H1 (cell line): ENCODE data around the gene CDYL. TPM values are rescaled to one million over a fixed set of nuclear protein-coding genes. Genes with fewer than 3 reads are reported as not detected.
A peak's percentile ranks its signal among the peaks of the same experiment; 100 is the strongest.

Experiments used
- ASH2L ChIP-seq: fragments of 200-600, 300-600 bp; sonication (generic); IDR thresholded peaks from one replicate; pipeline ENCODE4 v1.7.1; 2017; ENCODE audit warnings: low read length
- ATF2 ChIP-seq: IDR thresholded peaks from 2 replicates; pipeline ENCODE4 v1.6.1; 2012; ENCODE audit warnings: low read length, inconsistent platforms
- ATF3 ChIP-seq: IDR thresholded peaks from 2 replicates; pipeline ENCODE4 v1.6.1; 2011; ENCODE audit warnings: low read depth, mild to moderate bottlenecking, low read length; ENCODE audit not compliant: insufficient read depth
- BACH1 ChIP-seq: IDR thresholded peaks from 2 replicates; pipeline ENCODE4 v1.6.1; 2012; ENCODE audit warnings: low read length, improper control_type of control experiment
- CBX5 ChIP-seq: fragments of 300-800, 300-1000 bp; sonication (generic); IDR thresholded peaks from 2 replicates; pipeline ENCODE4 v1.7.1; 2016; ENCODE audit warnings: antibody characterized with exemption, low read length, low read depth
- CTCF ChIP-seq, 3 experiments: IDR thresholded peaks; 1 replicate in 2 of 3; 2 replicates in 1 of 3; pipeline versions ENCODE4 v1.5.1 to v1.6.1; 2011; ENCODE audit warnings: low read length in 3 of 3, mild to moderate bottlenecking in 3 of 3, inconsistent platforms in 2 of 3, low read depth in 1 of 3, moderate library complexity in 1 of 3; ENCODE audit not compliant: insufficient read depth in 1 of 3; ENCODE audit errors: control extremely low read depth in 1 of 3
- EZH2 ChIP-seq: fragments of 200-600 bp; sonication (generic); IDR thresholded peaks from 2 replicates; pipeline ENCODE4 v1.7.1; 2012; ENCODE audit warnings: low read depth, mild to moderate bottlenecking, moderate library complexity, low read length, inconsistent platforms; ENCODE audit not compliant: severe bottlenecking
- GABPA ChIP-seq: IDR thresholded peaks from 2 replicates; pipeline ENCODE4 v1.6.1; 2011; ENCODE audit warnings: mild to moderate bottlenecking, low read length, moderate library complexity, borderline replicate concordance; ENCODE audit not compliant: insufficient read depth
- KDM4A ChIP-seq: IDR thresholded peaks from one replicate; pipeline ENCODE4 v1.7.1; 2012; ENCODE audit warnings: low read depth, mild to moderate bottlenecking, moderate library complexity, low read length, inconsistent platforms; ENCODE audit not compliant: severe bottlenecking
- MAFK ChIP-seq: IDR thresholded peaks from 2 replicates; pipeline ENCODE4 v1.6.1; 2012; ENCODE audit warnings: low read depth, mild to moderate bottlenecking, improper control_type of control experiment, low read length
- PHF8 ChIP-seq: fragments of 200-600 bp; sonication (generic); conservative IDR thresholded peaks from 2 replicates; pipeline ENCODE4 v1.7.1; 2012; ENCODE audit warnings: low read depth, mild to moderate bottlenecking, inconsistent platforms, low read length, moderate library complexity
- RFX5 ChIP-seq: IDR thresholded peaks from 2 replicates; pipeline ENCODE4 v1.6.1; 2011; ENCODE audit warnings: low read depth, low read length, improper control_type of control experiment, borderline replicate concordance
- RNF2 ChIP-seq: fragments of 200-900, 300-1000 bp; sonication (generic); IDR thresholded peaks from 2 replicates; pipeline ENCODE4 v1.7.1; 2016; ENCODE audit warnings: borderline replicate concordance, low read depth, mild to moderate bottlenecking, antibody characterized with exemption, low read length; ENCODE audit not compliant: poor library complexity, severe bottlenecking; ENCODE audit errors: missing control alignments
- RXRA ChIP-seq: IDR thresholded peaks from 2 replicates; pipeline ENCODE4 v1.6.1; 2011; ENCODE audit warnings: low read depth, mild to moderate bottlenecking, low read length, moderate library complexity; ENCODE audit not compliant: insufficient read depth
- SUZ12 ChIP-seq: fragments of 200-600 bp; sonication (generic); IDR thresholded peaks from 2 replicates; pipeline ENCODE4 v1.6.1; 2012; ENCODE audit warnings: mild to moderate bottlenecking, inconsistent platforms, low read length, moderate library complexity, mixed read lengths
- TEAD4 ChIP-seq: IDR thresholded peaks from 2 replicates; pipeline ENCODE4 v1.6.1; 2012; ENCODE audit warnings: low read depth, low read length, inconsistent platforms, mixed read lengths
- USF2 ChIP-seq: IDR thresholded peaks from 2 replicates; pipeline ENCODE4 v1.6.1; 2011; ENCODE audit warnings: low read length, improper control_type of control experiment
- polyA plus RNA-seq, 7 experiments: library from polyadenylated mRNA; depleted of rRNA in 3 of 7; stranded (reverse) in 5 of 7; unstranded in 2 of 7; fragments of >200 nt in 5 of 7; fragments of 200-250 nt in 2 of 7; gene quantifications; 1 replicate in 5 of 7; 2 replicates in 1 of 7; 4 replicates in 1 of 7; pipeline versions ENCODE4 v1.2.1 to v1.2.3, GENCODE V29; 2011 to 2013; ENCODE audit warnings: missing spikeins in 2 of 7, mixed read lengths in 2 of 7
- total RNA-seq: library from RNA; stranded (reverse); fragmentation: NEBNext Ultra II Directional; extraction: Animal tissue kit (Norgen Biotek cat#: 25700); gene quantifications from 2 replicates; pipeline ENCODE4 v1.2.1, GENCODE V29; 2021

Gene CDYL
- total and polyA plus RNA-seq, 2 of the 8 experiments (the other 6 are each of a cell fraction or from before 2014, with no cell fraction given) = 56.4 to 119 TPM

- TF ChIP-seq SUZ12 = no peak
- TF ChIP-seq RNF2 = no peak
- no peak for TF ChIP-seq MAFK
- peak; percentile 60; the same call in 1 of the 2 replicates for TF ChIP-seq TEAD4
- no peak for TF ChIP-seq RFX5
- TF ChIP-seq CTCF (IDR thresholded peaks at IDR 0.05; ENCODE audit: control extremely low read depth in 1 of 3, insufficient read depth in 1 of 3, low read depth in 1 of 3, low read length in 3 of 3) = peak; percentile 68 to 91 (median 80)
- no peak for TF ChIP-seq USF2
- no peak for TF ChIP-seq PHF8
- no peak for TF ChIP-seq CBX5
- TF ChIP-seq GABPA = no peak
- TF ChIP-seq ATF2 = no peak
- TF ChIP-seq EZH2 = no peak
- TF ChIP-seq KDM4A = no peak
- TF ChIP-seq BACH1 = no peak
- TF ChIP-seq RXRA = no peak
- TF ChIP-seq ATF3 = no peak
- TF ChIP-seq ASH2L = no peak
Observed at GRCh38 chr6:4805553-4806336, 29.5 kb downstream of the CDYL start (continued).
